ENCODE data around the gene ETS1. TPM values are rescaled to one million over a fixed set of nuclear protein-coding genes. Genes with fewer than 3 reads are reported as not detected.

ETS1 gene
- total RNA-seq, 2 donors from 2014 or later: 33.6 to 116 TPM

DNA sequence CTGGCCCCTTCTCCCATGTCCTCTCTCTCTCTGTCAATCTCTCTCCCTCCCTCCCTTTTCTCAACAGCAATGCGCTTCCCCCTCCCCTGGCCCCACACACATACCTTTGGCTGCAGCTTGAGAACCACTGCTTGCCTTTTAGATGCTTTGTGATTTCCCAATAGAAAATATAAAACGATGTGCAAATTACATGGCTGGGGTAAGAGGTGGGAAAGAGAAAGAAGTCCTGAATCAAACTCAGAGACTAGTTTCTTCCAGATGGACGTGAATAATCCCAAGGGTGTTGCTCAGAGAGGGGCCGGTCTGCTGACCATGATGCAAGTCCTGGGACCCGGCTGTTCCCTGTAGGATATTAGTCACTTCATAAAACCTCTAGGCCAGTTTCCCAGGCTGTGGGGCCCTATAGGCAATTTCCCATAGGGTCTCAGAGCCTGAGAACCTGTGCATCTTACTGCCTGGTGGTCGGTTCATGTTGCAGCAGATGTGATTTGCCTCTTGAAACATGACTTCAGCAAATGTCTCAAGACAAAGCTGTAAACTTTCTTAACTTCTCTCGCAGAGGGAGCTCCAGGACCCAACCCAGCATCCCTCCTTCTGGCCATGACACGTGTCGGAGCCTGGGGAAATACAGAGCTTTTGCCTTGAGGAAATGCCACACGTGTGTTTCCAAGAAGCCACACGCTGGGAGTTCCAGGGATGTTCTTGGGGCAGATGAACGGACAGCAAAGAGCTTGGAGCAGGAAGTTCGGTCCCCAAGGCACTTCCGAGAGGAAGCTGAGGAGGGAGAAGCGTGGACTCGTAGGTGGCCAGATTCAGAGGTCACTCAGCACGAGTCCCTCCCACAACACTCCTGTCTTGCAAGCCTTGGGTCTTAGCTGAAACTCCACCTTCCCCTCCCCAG is 34.5 kb upstream of the ETS1 start:
- Histone ChIP-seq H3K4me3 (no peak overlapping the region), H3K27me3 (replicated peaks; ENCODE audit: insufficient read depth) (no peaks in the 10 kb centered on the region), H3K9me3 (no peaks in the 10 kb centered on the region), H3K4me1 (ENCODE audit: control insufficient read depth in 1 of 2, low read depth in 2 of 2) (no peaks in the 10 kb centered on the region), H3K27ac (no peak overlapping the region), H3K36me3 (no peaks in the 10 kb centered on the region)
- no peak for DNase-seq (ENCODE audit: low spot score)
- no peak for ATAC-seq (ENCODE audit: insufficient number of reproducible peaks, low FRiP score, low read depth)
- TF ChIP-seq, protein P1, sequence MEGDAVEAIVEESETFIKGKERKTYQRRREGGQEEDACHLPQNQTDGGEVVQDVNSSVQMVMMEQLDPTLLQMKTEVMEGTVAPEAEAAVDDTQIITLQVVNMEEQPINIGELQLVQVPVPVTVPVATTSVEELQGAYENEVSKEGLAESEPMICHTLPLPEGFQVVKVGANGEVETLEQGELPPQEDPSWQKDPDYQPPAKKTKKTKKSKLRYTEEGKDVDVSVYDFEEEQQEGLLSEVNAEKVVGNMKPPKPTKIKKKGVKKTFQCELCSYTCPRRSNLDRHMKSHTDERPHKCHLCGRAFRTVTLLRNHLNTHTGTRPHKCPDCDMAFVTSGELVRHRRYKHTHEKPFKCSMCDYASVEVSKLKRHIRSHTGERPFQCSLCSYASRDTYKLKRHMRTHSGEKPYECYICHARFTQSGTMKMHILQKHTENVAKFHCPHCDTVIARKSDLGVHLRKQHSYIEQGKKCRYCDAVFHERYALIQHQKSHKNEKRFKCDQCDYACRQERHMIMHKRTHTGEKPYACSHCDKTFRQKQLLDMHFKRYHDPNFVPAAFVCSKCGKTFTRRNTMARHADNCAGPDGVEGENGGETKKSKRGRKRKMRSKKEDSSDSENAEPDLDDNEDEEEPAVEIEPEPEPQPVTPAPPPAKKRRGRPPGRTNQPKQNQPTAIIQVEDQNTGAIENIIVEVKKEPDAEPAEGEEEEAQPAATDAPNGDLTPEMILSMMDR (IDR thresholded peaks at IDR 0.05): no peak

DNA sequence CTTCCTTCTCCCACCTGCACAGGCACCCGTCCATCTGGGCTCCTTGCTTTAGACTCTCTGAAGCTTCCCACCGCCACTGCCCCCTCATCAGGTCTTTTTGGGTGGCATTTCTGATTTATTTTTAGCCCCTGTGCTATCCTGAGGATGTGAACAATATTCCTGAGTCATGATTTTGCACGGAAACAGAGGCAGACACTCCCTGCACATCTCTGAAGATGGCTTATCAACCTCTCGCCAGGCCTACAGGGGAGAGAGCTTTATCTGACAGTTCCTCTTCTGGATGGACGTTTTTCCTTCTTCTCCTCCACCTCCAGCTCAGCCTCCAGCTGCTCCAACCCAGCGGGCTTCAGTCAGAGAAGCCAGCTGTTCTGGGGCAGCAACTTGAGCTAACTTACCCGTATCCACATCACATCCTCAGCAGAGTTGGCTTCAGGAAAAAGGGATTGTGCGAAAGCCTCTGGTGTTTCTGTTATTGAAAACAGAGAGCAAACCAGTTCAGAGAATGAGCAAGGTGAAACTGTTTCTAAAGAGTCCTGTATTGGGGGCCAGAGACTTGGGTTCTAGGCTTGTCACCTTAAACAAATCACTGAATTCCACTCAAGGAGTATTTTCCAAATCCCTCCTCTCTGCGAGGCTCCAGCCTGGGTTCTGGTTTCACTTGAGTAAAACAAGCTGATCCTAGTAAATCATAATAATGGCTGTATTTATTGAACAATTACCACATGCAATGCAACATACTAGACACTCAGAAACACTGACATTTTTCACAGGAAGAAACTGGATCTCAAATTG is 33.1 kb upstream of the ETS1 start:
- TF ChIP-seq, protein P1 (IDR thresholded peaks at IDR 0.05): no peak
- no peak for ATAC-seq (ENCODE audit: insufficient number of reproducible peaks, low FRiP score, low read depth)

DNA sequence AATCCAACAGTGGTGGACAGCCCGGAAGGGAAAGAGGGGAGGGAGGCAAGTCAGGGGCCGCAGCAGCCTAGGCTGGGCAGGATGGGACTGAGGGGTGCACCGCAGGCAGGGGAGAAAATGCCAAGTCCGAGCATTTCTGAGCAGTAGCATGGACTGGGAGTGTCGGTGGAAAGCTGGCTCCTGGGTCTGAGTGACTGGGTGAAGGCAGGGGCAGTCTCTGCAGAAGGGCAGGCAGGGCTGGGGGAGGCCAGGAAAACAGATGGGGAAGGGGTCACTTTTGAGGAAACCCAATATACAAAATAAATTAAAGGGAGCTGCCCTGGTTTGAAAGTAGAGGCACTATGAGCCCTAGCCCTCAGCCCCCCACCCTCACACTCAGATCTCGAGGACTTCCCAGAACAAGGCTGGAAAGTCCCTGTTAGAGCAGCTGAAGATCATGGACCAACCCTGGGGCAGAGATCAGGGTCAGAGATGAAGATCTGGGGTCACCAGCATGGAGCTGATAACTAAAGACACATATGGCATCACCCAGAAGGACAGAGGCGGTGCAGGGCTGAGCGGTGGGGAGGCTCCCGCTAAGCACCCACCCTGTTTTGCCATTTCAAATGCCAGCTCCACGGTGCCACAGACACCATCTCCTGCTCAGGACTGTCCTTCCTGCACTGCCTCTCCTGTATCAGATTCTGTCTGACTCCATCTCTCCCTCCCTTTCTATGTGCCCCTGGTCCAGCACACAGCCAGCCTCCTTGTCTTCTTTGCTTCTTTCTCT is 32.4 kb upstream of the ETS1 start:
- H3K9me3 ChIP-seq: no peaks in the 10 kb centered on the region
- ATAC-seq (ENCODE audit: insufficient number of reproducible peaks, low FRiP score, low read depth): no peak
- no peaks in the 10 kb centered on the region for H3K27me3 ChIP-seq (replicated peaks; ENCODE audit: insufficient read depth)
- no peaks in the 10 kb centered on the region for H3K4me1 ChIP-seq (ENCODE audit: control insufficient read depth in 1 of 2, low read depth in 2 of 2)
- no peak for DNase-seq (ENCODE audit: low spot score)
- TF ChIP-seq, protein P1 (IDR thresholded peaks at IDR 0.05): no peak
- H3K4me3 ChIP-seq: no peak overlapping the region
- no peaks in the 10 kb centered on the region for H3K36me3 ChIP-seq
- no peak overlapping the region for H3K27ac ChIP-seq

More for the DNA sequence above, 33.1 kb upstream of the ETS1 start:
- no peaks in the 10 kb centered on the region for H3K27me3 ChIP-seq (replicated peaks; ENCODE audit: insufficient read depth)
- no peaks in the 10 kb centered on the region for H3K4me1 ChIP-seq (ENCODE audit: control insufficient read depth in 1 of 2, low read depth in 2 of 2)
- H3K27ac ChIP-seq: no peak overlapping the region
- no peaks in the 10 kb centered on the region for H3K9me3 ChIP-seq
- no peaks in the 10 kb centered on the region for H3K36me3 ChIP-seq
- no peak for DNase-seq (ENCODE audit: low spot score)
- no peak overlapping the region for H3K4me3 ChIP-seq

DNA sequence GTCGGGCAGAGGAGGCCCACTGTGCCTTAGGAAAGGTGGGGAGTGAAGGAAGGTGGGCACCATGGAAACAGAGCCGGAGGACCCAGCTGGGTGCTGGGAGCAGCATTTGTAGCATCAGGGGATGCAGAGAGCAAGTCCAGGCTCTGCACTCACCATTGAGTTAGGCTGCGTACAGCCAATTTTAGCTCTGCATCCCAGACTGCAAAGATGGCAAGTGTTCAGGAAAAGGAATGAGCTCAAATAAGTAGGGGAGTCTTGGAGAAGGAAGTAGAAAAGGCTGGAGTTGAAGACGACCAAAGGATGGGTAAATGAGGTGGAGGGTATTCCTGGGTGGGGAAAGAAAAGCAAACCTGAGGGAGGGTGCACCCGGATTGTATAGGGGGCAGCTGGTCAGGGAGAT is 31.6 kb upstream of the ETS1 start:
- ATAC-seq (ENCODE audit: insufficient number of reproducible peaks, low FRiP score, low read depth): no peak
- no peak overlapping the region for H3K4me3 ChIP-seq
- no peak for DNase-seq (ENCODE audit: low spot score)
- no peaks in the 10 kb centered on the region for H3K4me1 ChIP-seq (ENCODE audit: control insufficient read depth in 1 of 2, low read depth in 2 of 2)
- no peaks in the 10 kb centered on the region for H3K9me3 ChIP-seq
- no peaks in the 10 kb centered on the region for H3K36me3 ChIP-seq
- no peaks in the 10 kb centered on the region for H3K27me3 ChIP-seq (replicated peaks; ENCODE audit: insufficient read depth)
- TF ChIP-seq, protein P1 (IDR thresholded peaks at IDR 0.05): no peak
- no peak overlapping the region for H3K27ac ChIP-seq
